Measurements from ENCODE around the gene CCNG1. TPM values are rescaled to one million over a fixed set of nuclear protein-coding genes. Genes with fewer than 3 reads are reported as not detected.

The CCNG1 gene
- total RNA-seq, 6 experiments from 2014 or later, result 139 to 217 (median 180) TPM

DNA sequence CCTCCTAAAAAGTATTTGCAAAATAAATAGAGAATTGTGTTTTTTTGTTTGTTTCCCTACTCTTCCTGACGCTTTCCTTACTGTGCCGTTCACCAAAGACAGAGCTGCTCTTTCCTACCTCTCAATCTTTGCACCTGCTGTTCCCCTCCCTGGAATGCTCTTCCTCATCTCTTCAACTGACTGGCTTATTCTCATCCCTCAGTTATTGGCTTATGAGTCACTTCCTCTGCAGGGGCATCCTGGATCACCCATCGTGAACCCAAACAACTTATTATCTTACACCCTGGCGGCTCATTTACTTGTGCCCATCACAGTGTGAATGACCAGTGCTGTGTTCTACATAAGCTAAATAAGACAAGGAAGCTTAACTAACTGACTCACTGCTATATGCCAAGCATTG lies 36.1 kb upstream of the CCNG1 start:
- Mint-ChIP-seq H3K36me3 (ENCODE audit: low read depth) (no peaks in the 10 kb centered on the region), H3K9me3 (no peaks in the 10 kb centered on the region), H3K27ac (no peak overlapping the region), H3K4me1 (ENCODE audit: low read depth) (peaks cover 4% of the 10 kb centered on the region; the same call in 1 of the 2 replicates), H3K4me3 (no peak overlapping the region), H3K27me3 (ENCODE audit: insufficient read depth) (peaks cover 4% of the 10 kb centered on the region; the same call in 1 of the 2 replicates)
- TF ChIP-seq, protein P1, sequence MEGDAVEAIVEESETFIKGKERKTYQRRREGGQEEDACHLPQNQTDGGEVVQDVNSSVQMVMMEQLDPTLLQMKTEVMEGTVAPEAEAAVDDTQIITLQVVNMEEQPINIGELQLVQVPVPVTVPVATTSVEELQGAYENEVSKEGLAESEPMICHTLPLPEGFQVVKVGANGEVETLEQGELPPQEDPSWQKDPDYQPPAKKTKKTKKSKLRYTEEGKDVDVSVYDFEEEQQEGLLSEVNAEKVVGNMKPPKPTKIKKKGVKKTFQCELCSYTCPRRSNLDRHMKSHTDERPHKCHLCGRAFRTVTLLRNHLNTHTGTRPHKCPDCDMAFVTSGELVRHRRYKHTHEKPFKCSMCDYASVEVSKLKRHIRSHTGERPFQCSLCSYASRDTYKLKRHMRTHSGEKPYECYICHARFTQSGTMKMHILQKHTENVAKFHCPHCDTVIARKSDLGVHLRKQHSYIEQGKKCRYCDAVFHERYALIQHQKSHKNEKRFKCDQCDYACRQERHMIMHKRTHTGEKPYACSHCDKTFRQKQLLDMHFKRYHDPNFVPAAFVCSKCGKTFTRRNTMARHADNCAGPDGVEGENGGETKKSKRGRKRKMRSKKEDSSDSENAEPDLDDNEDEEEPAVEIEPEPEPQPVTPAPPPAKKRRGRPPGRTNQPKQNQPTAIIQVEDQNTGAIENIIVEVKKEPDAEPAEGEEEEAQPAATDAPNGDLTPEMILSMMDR (IDR thresholded peaks at IDR 0.05), result no peak
- DNase-seq, result no peak

DNA sequence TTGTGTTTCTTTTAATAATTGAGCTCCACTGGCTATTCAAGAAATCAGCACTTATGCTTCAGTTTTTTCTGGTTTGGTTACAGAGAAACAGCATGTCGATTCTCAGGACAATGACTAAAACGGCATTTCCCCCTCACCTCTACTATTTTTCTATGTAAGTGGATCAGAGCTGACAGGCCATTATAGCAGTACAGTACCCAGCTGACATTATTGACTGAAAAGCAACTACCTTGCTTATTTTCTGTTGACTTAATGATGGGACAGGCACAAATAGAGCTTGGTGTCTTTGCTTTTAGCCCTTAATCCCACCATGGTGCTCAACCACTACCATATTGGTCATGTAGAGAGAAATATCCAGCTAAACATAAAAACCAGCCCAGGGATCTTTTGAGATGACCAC lies 35.4 kb upstream of the CCNG1 start:
- Mint-ChIP-seq H3K27ac (no peak overlapping the region), H3K36me3 (ENCODE audit: low read depth) (no peaks in the 10 kb centered on the region), H3K27me3 (ENCODE audit: insufficient read depth) (peaks cover 4% of the 10 kb centered on the region; the same call in 1 of the 2 replicates), H3K4me1 (ENCODE audit: low read depth) (peaks cover 5% of the 10 kb centered on the region), H3K4me3 (no peak overlapping the region), H3K9me3 (no peaks in the 10 kb centered on the region)
- TF ChIP-seq, protein P1 (IDR thresholded peaks at IDR 0.05), result no peak
- DNase-seq, result no peak

DNA sequence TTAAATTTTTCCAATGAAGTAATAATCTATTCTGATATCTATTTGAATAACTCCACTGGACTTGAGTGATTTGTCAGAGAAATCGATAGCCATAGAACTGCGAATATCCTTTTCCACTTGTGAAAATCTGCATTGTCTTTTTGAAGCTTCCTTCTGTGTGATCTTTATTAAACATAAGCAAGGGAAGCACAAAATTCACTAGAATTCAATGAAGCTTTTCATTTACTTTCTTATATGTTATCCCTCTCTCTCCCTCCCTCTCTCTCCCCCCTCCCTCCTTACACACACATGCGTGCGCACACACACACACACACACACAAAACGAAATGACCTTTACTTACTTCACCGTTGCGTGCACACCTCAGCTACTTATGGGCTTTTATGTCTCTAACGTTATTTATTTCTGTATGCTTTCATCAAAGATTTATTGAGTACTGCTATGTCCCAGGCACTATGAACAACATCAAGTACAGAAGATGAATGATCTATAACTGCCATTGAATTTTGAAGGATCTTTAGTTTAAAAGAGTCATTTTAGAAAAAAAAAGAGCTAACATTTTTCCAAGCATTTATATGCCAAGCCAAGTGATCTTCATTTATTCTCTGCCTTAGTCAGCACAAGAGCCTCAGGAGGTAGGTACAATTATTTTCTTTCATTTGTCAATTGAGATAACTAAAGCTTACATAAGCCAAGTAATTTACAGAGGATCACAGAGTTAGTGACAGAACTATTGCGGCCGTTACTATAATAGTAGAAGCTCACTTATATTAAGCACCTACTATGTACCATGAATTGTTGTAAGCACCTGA lies 32.8 kb upstream of the CCNG1 start:
- H3K27ac Mint-ChIP-seq, result no peak overlapping the region
- peaks cover 16% of the 10 kb centered on the region for H3K4me1 Mint-ChIP-seq (ENCODE audit: low read depth)
- H3K27me3 Mint-ChIP-seq (ENCODE audit: insufficient read depth), result peaks cover 2% of the 10 kb centered on the region; the same call in 1 of the 2 replicates
- H3K36me3 Mint-ChIP-seq (ENCODE audit: low read depth), result no peaks in the 10 kb centered on the region
- no peak overlapping the region for H3K4me3 Mint-ChIP-seq
- no peak for DNase-seq
- no peaks in the 10 kb centered on the region for H3K9me3 Mint-ChIP-seq
- TF ChIP-seq, protein P1 (IDR thresholded peaks at IDR 0.05), result no peak

DNA sequence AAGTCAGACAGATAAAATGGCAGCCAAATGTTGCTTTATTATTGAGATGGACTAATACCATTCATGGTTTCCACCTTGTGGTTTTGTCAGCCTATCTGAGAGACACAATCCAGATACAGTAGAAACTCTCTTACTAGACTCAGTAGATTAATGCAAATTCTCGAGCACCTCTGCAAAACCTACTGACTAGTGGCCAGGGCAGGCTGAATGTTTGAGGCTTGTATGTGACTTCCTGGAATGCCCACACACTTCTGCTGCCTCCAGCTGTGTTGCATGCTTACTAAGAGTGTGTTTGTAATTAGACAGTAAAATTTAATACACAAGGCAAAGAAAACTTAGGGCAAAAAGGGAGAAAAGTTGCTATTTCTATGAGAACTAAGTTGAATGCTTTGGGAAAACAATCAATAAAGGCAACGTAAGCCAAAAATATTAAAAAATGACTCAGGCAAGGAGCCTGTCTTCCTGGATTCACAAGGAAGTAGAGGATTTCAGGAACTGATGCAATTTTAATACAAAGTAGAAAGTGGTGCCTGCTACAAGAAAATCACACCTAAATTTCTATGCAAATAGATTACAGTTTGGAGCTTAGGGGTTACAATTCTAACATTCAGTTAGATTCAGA lies 30.2 kb upstream of the CCNG1 start:
- TF ChIP-seq, protein P1 (IDR thresholded peaks at IDR 0.05), result no peak
- DNase-seq, result no peak
- H3K36me3 Mint-ChIP-seq (ENCODE audit: low read depth), result no peaks in the 10 kb centered on the region
- H3K27ac Mint-ChIP-seq, result no peak overlapping the region
- no peak overlapping the region for H3K4me3 Mint-ChIP-seq
- H3K9me3 Mint-ChIP-seq, result no peaks in the 10 kb centered on the region
- H3K4me1 Mint-ChIP-seq (ENCODE audit: low read depth), result peaks cover 13% of the 10 kb centered on the region
- peaks cover 11% of the 10 kb centered on the region for H3K27me3 Mint-ChIP-seq (ENCODE audit: insufficient read depth)

DNA sequence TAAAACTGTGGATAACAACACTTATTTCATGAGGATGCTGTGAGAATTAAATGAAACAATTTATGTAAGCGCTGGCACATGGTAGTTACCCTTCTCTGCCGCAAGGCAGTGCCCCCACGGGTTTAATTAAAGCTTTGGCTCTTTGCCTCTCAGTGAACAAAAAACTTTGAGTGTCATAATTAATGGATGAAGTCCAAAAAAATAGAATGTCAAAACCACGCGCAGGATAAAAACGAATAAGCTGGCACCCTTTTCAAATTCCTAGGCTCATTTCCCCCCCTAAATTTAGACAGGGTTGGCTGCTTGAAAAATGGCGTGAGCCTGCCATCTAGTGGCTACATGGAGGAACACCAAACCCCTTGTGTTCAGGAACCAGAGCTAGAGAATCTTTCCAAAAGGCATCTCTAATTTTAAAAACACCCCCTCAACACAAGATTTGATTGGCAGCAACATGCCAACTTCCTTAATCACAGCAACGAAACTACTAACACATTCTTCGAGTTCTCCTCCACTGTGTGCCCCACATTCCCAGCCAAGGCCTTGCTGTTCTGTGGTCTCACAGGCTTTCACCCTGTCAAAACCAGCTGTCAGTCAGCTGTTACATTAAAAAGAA lies 29.0 kb upstream of the CCNG1 start:
- Mint-ChIP-seq H3K4me1 (ENCODE audit: low read depth) (peaks cover 13% of the 10 kb centered on the region), H3K9me3 (no peaks in the 10 kb centered on the region), H3K27me3 (ENCODE audit: insufficient read depth) (peaks cover 13% of the 10 kb centered on the region), H3K4me3 (peak overlapping the region; percentile 63), H3K27ac (no peak overlapping the region), H3K36me3 (ENCODE audit: low read depth) (no peaks in the 10 kb centered on the region)
- TF ChIP-seq, protein P1 (IDR thresholded peaks at IDR 0.05), result peak; percentile 96
- peak; percentile 40 for DNase-seq
